22Rv1 (cell line): ENCODE measurements around the gene ATE1.

Experiments used
- CTCF ChIP-seq: fragments of 450-650 bp; IDR thresholded peaks from 2 replicates; pipeline ENCODE4 v1.5.1; 2017; ENCODE audit warnings: mild to moderate bottlenecking
- ZFX ChIP-seq: fragments of 450-650 bp; IDR thresholded peaks from 2 replicates; pipeline ENCODE4 v1.6.1; 2017; ENCODE audit warnings: antibody characterized with exemption, borderline replicate concordance

GRCh38 chr10:121796342-121796741 lies 131.5 kb downstream of the ATE1 start:
- TF ChIP-seq CTCF (no peak), ZFX (no peak)
